Central memory CD4-positive, alpha-beta T cell (primary cell): ENCODE data around the gene UGDH.
"Not testable (repeated sequence)": the region's sequence is repeated elsewhere in the genome, so short reads cannot be mapped to it uniquely, and the experiment has no call there.

Experiments used
- DNase-seq: peaks from one replicate; pipeline ENCODE4 v3.0.0; 2022

Gene UGDH

GRCh38 chr4:39528061-39528465, 824 bp upstream of the UGDH start:
- DNase-seq = no peak

GRCh38 chr4:39526765-39527295, 409 bp downstream of the UGDH start:
- DNase-seq = no peak

- no peak for DNase-seq
Observed at GRCh38 chr4:39525822-39526690, 1.2 kb downstream of the UGDH start.

GRCh38 chr4:39524161-39524957, 2.9 kb downstream of the UGDH start:
- DNase-seq = no peak

- DNase-seq = no peak
Observed at GRCh38 chr4:39522068-39522467, 5.2 kb downstream of the UGDH start.

GRCh38 chr4:39521253-39521919, 5.9 kb downstream of the UGDH start:
- no peak for DNase-seq

GRCh38 chr4:39518484-39518883, 8.8 kb downstream of the UGDH start:
- no peak for DNase-seq

- DNase-seq = no peak
Observed at GRCh38 chr4:39516407-39516966, 10.8 kb downstream of the UGDH start.

- not testable (repeated sequence) for DNase-seq
Observed at GRCh38 chr4:39515669-39516401, 11.4 kb downstream of the UGDH start.

GRCh38 chr4:39514888-39515401, 12.3 kb downstream of the UGDH start:
- DNase-seq = no peak

GRCh38 chr4:39514266-39514665, 13.0 kb downstream of the UGDH start:
- DNase-seq = not testable (repeated sequence)

GRCh38 chr4:39510348-39510929, 16.8 kb downstream of the UGDH start:
- DNase-seq = no peak

- no peak for DNase-seq
Observed at GRCh38 chr4:39505581-39505980, 21.7 kb downstream of the UGDH start.

GRCh38 chr4:39504538-39504937, 22.7 kb downstream of the UGDH start:
- no peak for DNase-seq

- DNase-seq = not testable (repeated sequence)
Observed at GRCh38 chr4:39502664-39503035, 24.6 kb downstream of the UGDH start.

- DNase-seq = no peak
Observed at GRCh38 chr4:39502019-39502663, 25.1 kb downstream of the UGDH start.

GRCh38 chr4:39498727-39499020, 28.6 kb downstream of the UGDH start:
- DNase-seq = no peak

GRCh38 chr4:39497909-39498726, 29.1 kb downstream of the UGDH start:
- no peak for DNase-seq

GRCh38 chr4:39495446-39496213, 31.6 kb downstream of the UGDH start:
- DNase-seq = no peak
